A549 treated with DMSO at 1 μM for 4 hours (cell line): ENCODE data around the gene TTC31. TPM values are rescaled to one million over a fixed set of nuclear protein-coding genes. Genes with fewer than 3 reads are reported as not detected.

Source experiments
- total RNA-seq: library from RNA; stranded (reverse); fragments of 200-300 nt; extraction: Qiagen RNA extraction; gene quantifications from 5 replicates; pipeline ENCODE4 v1.2.3, GENCODE V29; 2022; ENCODE audit warnings: low read depth

The TTC31 gene
- total RNA-seq, 1 experiment from 2014 or later: 17.7 TPM

Other genes starting within 250 kb of the TTC31 start
- gene SLC4A5, start 139.7 kb upstream of the TTC31 start, total RNA-seq: 0.18 to 0.41 TPM (median 0.28 TPM) in 5 replicates
- gene DCTN1, start 102.8 kb upstream of the TTC31 start, total RNA-seq: 111 to 159 TPM (median 138 TPM) in 5 replicates
- 3.2 to 4.4 TPM (median 3.2 TPM) in 5 replicates for gene C2orf81, start 61.5 kb upstream of the TTC31 start, total RNA-seq
- 77.2 to 88.4 TPM (median 80.7 TPM) in 5 replicates for gene WDR54, start 61.4 kb upstream of the TTC31 start, total RNA-seq
- 19.2 to 28.0 TPM (median 20.7 TPM) in 5 replicates for gene RTKN, start 41.1 kb upstream of the TTC31 start, total RNA-seq
- gene INO80B, start 28.0 kb upstream of the TTC31 start, total RNA-seq: 39.5 to 51.7 TPM (median 48.4 TPM) in 5 replicates
- gene WBP1, start 24.6 kb upstream of the TTC31 start, total RNA-seq: 52.9 to 81.9 TPM (median 75.1 TPM) in 5 replicates
- gene MOGS, start 17.7 kb upstream of the TTC31 start, total RNA-seq: 37.8 to 51.9 TPM (median 50.9 TPM) in 5 replicates
- gene MRPL53, start 10.4 kb upstream of the TTC31 start, total RNA-seq: 105 to 147 TPM (median 128 TPM) in 5 replicates
- gene CCDC142, start 83 bp upstream of the TTC31 start, total RNA-seq: 10.8 to 16.3 TPM (median 14.3 TPM) in 5 replicates
- 3.5 to 4.6 TPM (median 4.1 TPM) in 5 replicates for gene LBX2, start 16.5 kb downstream of the TTC31 start, total RNA-seq
- 28.2 to 39.3 TPM (median 31.9 TPM) in 5 replicates for gene PCGF1, start 24.6 kb downstream of the TTC31 start, total RNA-seq
- 0.14 to 0.43 TPM (median 0.25 TPM) in 5 replicates for gene TLX2, start 31.4 kb downstream of the TTC31 start, total RNA-seq
- 0.08 to 0.12 TPM (median 0.11 TPM) in 3 of 5 replicates, not detected in the others for gene DQX1, start 43.1 kb downstream of the TTC31 start, total RNA-seq
- gene AUP1, start 46.6 kb downstream of the TTC31 start, total RNA-seq: 194 to 263 TPM (median 239 TPM) in 5 replicates
- 31.5 to 42.2 TPM (median 38.3 TPM) in 5 replicates for gene HTRA2, start 46.9 kb downstream of the TTC31 start, total RNA-seq
- gene LOXL3, start 70.9 kb downstream of the TTC31 start, total RNA-seq: 0.25 to 0.55 TPM (median 0.40 TPM) in 5 replicates
- gene DOK1, start 71.6 kb downstream of the TTC31 start, total RNA-seq: 4.0 to 5.6 TPM (median 4.9 TPM) in 5 replicates
- not detected in 5 replicates for gene M1AP, start 165.2 kb downstream of the TTC31 start, total RNA-seq
- 8.6 to 13.7 TPM (median 11.2 TPM) in 5 replicates for gene SEMA4F, start 171.2 kb downstream of the TTC31 start, total RNA-seq